NCI-H524 treated with DMSO at 0.1 percent for 48 hours (cell line): ENCODE results near the gene CHAF1A.

Source experiments
- DNase-seq: peaks from one replicate; lab custom pipeline; 2025; lab: John Stamatoyannopoulos, UW

CHAF1A gene

DNA sequence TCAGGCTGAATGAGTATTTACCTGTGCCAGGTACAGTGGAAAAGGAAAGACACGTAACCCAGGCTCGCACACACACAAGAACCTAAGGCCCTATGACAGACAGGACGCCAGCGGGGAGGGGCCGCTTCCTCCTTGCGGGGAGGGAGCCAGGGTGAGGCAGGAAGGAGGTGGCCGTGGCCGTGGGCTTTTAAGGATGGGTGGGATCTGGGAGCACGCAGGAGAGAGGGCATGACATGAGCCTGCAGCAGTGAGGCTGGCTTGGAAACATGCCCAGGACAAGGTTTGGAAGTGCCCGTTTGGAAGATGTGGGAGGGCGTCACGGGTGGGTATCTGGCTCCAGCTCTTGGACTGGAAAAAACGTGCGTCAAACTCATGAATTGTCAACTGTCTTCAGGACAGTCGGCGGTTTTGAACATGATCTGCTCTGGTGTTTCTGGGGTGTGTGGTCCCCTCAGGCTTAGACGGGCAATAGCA is 22.1 kb upstream of the CHAF1A start:
- DNase-seq = no peak

DNA sequence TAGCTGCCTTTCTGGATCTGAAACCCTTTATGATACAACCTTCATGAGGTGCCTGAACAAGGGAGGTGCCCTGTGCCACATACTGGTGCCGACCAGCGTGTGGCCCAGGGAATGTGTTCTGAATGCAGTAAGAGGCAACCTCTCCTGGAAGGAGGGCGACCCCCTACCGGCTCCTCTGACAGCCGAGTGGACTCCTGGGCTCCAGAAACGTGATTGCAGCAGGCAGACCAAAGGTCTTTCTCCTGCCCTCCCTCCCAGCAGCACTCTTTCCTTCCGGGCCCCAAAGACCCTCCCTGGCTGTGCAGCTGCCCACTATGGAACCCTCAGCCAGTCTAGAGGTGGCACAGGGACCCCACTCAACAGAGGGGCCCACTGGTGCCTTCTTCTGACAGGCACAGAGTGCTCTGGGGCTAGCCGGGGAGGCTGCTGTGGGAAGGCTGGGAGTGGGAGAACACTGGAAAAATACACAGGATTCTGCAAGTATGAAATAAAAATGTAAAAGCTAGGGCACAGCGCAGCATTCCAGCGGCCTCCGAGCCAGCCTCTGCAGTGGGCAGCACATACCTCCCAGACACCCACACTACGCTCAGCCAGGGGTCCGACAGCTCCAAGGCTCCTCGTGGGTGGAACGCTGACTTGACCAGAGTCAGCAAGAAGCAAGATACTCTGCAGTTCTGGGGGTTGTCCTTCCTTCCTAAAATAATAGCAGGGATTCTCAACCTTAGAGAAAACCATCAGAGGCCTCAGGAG is 17.0 kb upstream of the CHAF1A start:
- DNase-seq = no peak

DNA sequence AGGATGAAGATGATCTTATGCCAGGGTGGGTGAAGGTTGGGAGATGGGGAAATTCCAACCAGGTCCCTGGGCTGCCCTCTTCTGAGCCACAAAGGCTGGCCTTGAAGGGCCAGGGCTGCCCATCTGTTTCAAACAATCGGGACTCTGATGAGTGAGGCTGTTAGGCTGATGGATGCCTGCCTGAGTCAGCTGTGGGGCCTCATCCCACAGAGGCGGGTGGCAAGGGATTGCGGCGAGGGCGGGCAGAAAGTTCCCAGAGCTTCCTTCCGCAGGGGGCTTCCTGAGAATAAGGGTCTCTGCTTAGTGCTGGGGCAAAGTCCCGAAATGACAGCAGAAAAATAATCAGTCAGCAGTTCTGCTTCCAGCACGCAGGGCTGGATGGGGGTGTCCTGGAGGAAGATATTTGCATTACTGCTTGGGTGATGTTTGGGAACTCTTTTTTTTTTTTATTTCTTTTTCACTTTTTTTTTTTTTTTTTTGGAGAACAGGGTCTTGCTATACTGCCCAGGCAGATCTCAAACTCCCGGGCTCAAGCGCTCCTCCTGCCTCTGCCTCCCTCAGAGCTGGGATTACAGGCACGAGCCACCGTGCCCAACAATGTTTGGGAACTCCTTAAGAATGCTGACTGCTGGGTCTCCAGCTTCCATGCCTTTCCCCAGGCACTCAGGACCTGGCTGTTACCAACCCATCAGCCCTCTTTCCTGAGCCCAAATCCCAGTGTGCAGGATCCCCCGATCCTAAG is 16.2 kb upstream of the CHAF1A start:
- DNase-seq = no peak

DNA sequence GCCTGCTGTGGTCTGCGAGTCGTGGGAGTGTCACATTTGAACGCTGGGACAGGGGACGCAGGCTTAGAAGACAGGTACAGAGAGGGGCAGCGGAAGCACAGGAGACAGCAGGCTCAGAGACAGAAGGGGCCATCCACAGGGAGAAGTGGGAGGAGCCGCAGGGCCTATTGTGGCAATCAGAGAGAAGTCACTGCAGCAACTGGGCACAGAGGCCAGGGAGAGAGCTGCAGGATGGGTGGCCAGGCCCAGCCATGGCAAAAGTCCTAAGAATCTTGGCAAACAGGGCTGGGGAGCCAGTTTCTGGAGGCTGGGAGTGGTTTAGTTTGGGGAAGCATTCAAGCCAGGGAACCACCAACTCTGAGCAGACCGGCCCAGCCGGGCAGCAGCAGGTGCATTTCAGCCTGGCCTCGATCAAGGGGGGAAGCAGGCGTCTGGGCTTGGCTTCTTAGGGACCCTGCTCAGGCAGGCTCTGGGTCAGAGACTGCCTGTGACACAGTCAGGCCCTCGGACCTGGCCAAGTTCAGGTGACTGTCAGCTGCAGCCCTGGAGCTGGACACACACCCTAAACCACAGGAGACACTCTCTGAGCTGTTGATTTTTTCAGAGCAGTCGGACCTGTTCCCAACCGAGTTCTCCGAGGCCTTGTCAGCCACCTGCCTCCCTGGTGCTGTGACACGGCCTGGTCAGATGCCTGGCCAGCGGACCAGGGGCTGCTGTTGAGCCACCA is 13.9 kb upstream of the CHAF1A start:
- no peak for DNase-seq

DNA sequence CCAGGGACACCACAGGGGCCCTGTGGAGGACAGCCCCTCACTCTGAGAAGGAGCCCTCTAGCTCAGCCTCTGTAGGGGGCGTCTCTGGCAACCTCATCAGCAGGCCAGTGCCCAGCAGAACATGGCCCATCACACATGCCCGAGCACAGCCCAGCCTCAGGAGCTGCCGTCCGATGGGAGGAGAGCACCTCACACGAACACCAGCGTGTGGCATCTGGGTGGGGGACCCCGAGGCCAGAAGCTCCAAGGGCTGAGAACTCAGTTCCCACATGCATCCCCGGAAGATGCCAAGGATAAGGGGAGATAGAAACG is 13.4 kb upstream of the CHAF1A start:
- no peak for DNase-seq

DNA sequence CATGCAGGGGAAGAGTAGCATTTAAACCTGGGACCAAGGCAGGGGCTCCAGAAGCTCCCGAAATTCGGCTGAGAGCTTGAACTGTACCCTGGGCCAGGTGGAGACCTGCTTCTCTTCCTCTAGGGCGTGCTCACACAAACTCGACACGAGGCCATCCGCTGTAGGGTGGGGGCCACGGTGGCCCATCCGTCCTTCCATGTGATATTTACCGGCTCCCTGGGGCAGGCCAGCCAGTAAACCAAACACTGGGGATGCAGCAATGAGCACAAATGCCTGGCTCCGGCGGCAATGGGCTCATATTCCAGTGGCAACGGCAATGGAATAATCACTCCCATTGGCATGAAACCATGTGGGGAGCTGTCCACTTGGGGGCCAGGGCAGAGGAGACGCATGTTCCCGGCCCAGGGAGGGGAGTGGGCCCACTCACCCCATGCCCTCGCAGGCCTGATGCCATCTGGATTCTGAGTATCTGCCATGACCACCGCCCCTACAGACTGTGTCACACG is 12.9 kb upstream of the CHAF1A start:
- no peak for DNase-seq

DNA sequence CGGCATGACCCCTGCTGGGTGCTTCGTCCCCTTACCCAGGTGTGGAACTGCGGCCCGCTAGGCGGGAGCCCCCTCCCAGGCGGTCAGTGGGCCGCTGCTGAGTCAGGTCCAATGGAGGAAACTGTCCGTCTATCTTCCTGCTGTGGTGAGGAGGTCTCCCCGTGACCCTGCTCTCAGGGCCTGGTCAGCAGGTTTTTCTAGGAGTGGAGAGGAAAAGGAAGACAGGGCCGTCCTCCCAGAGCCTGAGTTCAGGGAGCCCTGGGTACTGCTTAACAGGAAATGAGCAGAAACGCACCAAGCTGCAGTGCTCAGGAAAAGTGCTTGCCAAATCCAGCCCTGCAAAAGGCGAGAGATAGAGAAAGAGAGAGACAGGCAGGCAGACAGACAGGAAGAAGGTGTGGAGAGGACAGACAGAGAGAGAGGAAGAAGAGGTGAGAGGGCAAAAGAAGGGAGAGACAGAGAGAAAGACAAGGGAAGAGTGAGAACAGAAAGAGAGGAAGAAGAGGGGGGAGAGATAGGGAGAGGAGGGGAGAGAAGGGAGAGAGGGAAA is 12.3 kb upstream of the CHAF1A start:
- no peak for DNase-seq

DNA sequence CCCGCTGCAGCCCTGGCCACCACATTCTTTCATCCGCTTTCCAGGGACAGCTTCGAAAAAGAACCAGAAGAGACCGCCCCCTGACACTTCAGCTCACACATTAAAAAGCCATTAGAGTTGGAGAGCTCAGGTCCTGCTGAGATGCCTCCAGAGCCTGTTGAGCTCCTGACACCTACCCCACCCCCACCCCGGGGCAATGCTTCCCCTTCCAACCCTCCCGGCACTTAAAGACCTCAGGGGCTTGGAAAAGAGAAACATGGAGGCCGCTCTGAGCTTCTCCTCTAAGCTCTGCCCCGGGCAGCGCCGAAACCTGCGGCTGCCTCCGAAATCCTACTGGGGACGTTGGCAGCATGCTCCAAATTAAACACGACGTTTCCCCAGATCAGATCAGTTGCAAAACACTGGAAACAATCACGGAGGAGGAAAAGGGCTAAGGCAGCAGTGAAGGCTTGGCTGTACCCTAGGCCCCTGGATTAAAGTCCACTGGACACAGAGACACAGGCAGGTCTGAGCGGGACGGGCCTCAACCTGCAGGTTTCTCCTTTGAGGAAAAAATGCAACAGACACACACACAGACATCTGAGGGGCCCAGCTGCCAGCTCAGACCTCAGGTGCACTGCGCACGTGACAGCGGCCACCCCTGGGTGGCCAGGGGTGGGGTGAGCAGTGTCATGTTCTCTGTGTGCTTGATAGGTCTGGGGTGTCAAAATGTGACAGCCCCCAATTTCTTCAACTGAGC is 11.7 kb upstream of the CHAF1A start:
- no peak for DNase-seq

DNA sequence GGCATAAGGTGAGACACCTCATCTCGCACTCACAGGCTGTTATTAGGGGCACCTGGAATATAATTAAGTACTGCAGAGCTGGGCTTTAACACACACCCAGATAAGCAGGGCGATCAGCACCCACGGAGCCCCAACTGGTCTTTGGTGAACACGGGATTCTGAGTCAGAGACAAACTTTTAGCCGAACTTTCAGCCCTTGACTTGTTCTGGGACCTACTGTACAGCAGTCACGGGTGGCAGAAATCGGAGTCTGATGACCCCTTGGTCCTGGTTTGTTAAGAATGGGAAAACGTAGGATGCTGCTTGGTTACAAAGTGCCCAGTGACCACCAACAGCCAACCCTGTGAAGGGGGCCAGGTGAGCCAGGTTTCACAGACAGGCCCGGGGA is 11.1 kb upstream of the CHAF1A start:
- DNase-seq = no peak

DNA sequence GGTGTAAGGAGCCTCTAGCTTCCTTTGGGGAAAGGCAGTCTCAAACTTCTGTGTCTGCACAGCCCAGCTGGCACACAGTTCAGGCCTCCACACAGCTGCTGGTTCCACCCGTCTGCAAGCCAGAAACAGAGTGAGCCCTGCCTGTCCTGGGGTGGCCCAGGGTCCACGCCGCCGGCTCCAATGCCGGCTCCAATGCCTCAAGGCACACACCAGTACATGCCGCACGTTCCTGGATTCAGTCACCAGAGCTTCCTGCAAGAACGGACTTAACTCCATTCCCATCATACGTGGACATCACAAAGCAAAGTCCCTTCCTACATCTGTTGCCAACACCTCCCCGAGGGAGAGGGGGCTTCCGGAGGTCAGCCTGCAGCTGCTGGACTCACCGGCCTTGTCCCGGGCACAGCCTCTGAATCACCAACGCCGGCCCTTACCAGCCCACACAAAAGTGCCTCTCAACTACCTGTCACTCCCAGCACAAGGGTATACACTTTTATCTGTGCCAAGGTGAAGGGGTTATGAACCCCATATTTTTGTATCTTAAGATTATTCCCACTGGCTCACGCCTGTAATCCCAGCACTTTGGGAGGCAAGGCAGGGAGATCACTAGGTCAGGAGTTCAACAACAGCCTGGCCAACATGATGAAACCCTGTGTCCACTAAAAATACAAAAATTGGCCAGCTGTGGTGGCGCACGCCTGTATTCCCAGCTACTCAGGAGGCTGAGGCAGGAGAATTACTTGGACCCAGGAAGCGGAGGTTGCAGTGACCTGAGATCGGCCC is 10.5 kb upstream of the CHAF1A start:
- DNase-seq = no peak

GRCh38 chr19:4393947-4394590 is 8.4 kb upstream of the CHAF1A start:
- no peak for DNase-seq

GRCh38 chr19:4396949-4397783 is 5.3 kb upstream of the CHAF1A start:
- no peak for DNase-seq

DNA sequence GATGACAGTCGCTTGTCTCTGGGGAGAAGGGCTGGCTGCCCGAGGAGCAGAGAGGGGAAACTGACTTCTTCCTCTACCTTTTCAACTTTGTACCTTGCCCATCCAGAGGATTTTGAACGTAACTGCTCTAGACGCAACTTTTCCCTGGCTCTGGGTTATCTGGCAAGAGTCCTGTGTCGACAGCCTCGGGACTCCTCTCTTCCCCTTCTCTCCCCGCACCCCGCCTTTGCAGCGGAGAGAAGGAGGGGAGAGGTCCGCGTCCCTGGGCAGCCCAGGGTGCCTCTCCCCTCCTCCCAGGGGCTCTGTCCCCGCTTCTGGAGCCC is 2.7 kb upstream of the CHAF1A start:
- no peak for DNase-seq

GRCh38 chr19:4400135-4400936 is 2.1 kb upstream of the CHAF1A start, which contains the start of gene SH3GL1:
Gene SH3GL1, minus strand, starts transcription at chr19:4400547. Its CDS starts 179 bp downstream, at chr19:4400368.
- DNase-seq = peak; percentile 68

- DNase-seq = no peak
Observed at GRCh38 chr19:4401769-4402170, 670 bp upstream of the CHAF1A start.

GRCh38 chr19:4403005-4403761 is 743 bp downstream of the CHAF1A start:
- no peak for DNase-seq

DNA sequence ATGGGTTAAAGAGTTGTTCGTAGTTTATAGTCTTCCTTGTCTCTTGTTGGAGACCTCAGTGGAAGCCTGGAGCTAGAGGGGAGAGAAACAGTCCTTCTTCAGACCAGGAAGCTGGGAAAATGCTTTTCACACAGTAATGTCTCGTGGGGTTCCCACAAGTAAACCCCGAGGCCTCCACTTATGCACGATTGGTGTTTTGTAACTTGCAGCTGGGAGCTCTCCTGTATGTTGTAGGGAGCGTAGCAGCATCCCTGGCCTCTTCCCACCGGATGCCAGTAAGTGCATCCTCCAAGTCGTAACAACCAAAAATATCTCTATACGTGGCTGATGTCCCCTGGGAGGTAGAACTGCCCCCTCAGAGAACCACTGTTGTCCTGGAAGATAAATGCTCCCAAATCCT is 3.5 kb downstream of the CHAF1A start:
- DNase-seq = no peak

- no peak for DNase-seq
Observed at GRCh38 chr19:4406626-4407025, 4.2 kb downstream of the CHAF1A start.
